Stimulated activated CD4-positive, alpha-beta T cell treated with anti-CD3 and anti-CD28 coated beads, TNF-alpha, amount 100 ng/mL, for 1 hour (primary cell): ENCODE data around the gene TMEM185A.
"Not testable (repeated sequence)": the region's sequence is repeated elsewhere in the genome, so short reads cannot be mapped to it uniquely, and the experiment has no call there.

ENCODE experiments used
- DNase-seq, 3 donors: peaks; one replicate each; pipeline ENCODE4 v3.0.0-alpha.2; 2020; ENCODE audit warnings: low read depth in 3 of 3, low spot score in 1 of 3

Gene TMEM185A

GRCh38 chrX:149628280-149628679, 3.3 kb downstream of the TMEM185A start:
- DNase-seq, result no peak

DNA sequence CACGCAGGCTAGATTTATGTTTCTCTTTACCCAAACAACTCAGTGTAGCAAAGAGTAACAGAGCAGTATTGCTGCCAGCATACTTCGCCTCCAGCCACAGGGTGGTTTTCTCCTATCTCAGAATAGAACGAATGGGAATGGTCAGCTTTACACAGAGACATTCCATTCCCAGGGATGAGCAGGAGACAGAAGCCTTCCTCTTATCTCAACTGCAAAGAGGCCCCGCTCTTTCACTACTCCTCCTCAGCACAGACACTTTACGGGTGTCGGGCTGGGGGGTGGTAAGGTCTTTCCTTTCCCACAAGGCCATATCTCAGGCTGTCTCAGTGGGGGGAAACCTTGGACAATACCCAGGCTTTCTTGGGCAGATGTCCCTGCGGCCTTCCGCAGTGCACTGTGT, 4.8 kb downstream of the TMEM185A start:
- not testable (repeated sequence) for DNase-seq

DNA sequence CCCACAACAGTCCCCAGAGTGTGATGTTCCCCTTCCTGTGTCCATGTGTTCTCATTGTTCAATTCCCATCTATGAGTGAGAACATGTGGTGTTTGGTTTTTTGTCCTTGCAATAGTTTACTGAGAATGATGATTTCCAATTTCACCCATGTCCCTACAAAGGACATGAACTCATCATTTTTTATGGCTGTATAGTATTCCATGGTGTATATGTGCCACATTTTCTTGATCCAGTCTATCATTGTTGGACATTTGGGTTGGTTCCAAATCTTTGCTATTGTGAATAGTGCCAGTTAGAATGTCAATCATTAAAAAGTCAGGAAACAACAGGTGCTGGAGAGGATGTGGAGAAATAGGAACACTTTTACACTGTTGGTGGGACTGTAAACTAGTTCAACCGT, 11.9 kb downstream of the TMEM185A start:
- DNase-seq, result not testable (repeated sequence)

GRCh38 chrX:149618871-149619270, 12.7 kb downstream of the TMEM185A start:
- DNase-seq, result no peak

DNA sequence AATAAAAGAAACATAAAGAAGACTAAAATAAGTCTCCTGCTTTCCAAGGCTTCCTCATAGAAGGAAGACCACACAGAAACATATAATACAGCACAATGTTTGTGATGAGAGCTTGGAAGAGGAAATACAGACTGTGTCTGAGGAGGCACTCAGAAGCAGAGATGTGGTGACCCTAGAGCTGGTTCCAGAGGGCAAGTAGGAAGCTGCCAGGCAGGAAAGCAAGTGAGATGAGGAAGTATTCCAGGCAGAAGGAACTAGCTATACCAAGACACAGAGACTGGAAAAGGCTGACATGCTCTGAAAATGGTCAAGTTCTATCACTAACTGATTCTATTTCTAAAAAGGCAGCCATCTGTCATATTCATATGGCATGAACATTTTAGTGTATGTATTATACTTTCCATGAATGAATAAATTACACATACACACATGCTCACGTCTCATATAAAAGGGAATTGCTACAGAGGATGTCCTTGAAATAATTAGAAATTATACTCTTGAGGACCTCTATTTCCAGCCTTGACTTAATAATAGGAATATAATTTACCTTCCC, 19.9 kb downstream of the TMEM185A start:
- DNase-seq, result no peak

- no peak for DNase-seq
Measured at GRCh38 chrX:149610511-149610910, 21.1 kb downstream of the TMEM185A start.

DNA sequence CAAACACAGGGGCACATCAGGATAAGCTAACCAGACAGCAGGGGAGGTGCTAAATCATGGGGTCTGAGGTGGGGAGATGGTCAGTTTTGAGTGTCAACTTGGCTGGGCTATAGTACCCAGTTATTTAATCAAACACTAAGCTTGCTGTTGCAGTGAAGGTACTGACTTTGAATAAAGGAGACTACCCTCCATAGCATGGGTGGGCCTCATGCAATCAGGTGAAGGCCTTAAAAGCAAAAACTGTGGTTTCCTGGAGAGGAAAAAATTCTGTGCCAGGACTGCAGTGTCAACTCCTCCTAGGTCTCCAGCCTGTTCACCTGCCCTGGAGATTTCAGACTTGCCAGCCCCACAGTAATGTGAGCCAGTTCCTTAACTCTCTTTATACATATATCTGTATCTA, 23.9 kb downstream of the TMEM185A start:
- DNase-seq, result no peak

DNA sequence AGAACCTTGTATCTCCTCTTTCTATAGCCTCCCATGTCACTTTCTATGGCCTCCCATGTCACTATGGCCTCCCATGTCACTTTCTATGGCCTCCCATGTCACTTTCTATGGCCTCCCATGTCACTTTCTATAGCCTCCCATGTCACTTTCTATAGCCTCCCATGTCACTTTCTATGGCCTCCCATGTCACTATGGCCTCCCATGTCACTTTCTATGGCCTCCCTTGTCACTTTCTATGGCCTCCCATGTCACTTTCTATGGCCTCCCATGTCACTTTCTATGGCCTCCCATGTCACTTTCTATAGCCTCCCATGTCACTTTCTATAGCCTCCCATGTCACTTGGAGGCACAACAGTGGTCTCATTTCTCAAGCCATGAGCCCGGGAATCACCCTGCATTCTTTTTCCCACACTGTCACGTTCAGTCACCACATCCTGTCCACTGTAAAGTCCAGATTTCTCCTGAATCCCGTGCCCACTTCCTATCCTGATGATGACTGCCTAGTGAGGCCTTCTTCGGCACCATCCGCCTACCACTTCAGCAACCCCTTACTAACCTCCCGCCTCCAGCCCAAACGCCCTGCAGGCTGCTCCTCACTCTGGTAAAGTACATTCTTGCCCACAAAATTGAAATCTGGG, 26.2 kb downstream of the TMEM185A start:
- DNase-seq, result not testable (repeated sequence)

DNA sequence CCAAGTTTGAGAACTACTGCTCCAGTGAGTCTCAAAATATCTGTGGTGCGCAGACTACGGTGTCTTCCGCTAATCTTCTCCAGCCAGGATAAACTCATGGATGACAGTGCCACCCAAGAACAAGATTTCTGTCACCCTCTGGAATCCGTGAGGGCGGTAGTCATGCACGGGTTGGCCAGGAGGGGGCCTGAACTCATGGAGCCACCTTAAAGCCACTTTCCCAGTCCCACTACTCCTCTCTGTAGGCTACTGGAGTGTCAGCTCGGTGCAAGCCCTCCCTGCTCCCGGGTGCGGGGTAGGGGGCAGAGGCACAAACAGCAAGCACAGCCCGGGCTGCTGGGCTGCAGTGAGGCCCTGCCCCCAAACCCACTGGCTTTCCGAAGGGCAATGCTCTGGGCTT, 33.0 kb downstream of the TMEM185A start:
- not testable (repeated sequence) for DNase-seq

DNA sequence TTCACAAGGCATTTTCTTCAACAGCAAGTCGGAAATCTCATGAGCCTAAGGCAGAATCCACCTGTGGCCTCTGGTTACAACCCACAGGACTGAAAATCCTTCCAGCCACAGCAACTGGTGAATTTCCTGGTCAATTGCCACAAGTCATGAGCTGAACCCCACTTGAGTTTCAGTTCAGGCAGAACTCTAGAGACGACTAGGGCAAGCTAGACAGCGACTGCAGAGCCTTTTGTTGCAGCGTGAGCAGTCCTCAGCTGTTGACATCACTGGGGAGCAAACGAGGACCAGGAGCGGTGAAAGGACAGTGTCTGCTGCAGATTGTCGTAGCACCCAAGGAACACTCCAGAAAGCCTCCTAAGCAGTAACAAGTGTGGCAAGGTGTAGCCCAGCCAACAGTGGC, 35.6 kb downstream of the TMEM185A start:
- not testable (repeated sequence) for DNase-seq

GRCh38 chrX:149595214-149595613, 36.4 kb downstream of the TMEM185A start, which contains the start of gene HSFX2:
Gene HSFX2, minus strand, starts transcription at chrX:149595314. Its CDS starts 614 bp downstream, at chrX:149594700.
- not testable (repeated sequence) for DNase-seq

- DNase-seq, result not testable (repeated sequence)
Measured at GRCh38 chrX:149590993-149591392, 40.6 kb downstream of the TMEM185A start.

DNA sequence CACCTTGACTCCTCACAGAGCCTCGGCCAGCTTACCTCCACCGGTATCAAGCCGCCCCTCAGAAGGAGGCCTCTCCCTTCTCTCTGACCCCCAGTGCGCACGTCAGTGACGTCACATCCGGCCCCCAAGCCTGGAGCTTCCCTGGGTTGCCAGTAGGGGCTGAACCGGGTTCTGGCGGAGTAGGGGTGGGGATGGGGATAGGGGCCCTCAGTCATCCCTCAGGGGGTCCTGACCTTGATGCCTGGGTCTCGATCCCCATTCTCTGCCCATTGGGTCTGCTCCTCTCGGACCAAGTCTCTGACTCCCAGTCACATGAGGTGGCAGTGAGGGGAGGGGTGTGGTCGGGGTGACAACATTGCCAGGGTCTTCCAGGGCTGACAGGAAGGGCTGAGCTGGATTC, 44.2 kb downstream of the TMEM185A start, which contains the start of gene MAGEA9B:
Gene MAGEA9B (minus strand): TSS at position 101 of the 400 bp plus-strand sequence. CDS start 4,280 bp downstream, outside the sequence.
- DNase-seq, result not testable (repeated sequence)

- DNase-seq, result not testable (repeated sequence)
Measured at GRCh38 chrX:149585631-149586030, 46.0 kb downstream of the TMEM185A start.

GRCh38 chrX:149573456-149573855, 58.1 kb downstream of the TMEM185A start:
- not testable (repeated sequence) for DNase-seq

GRCh38 chrX:149572743-149573142, 58.8 kb downstream of the TMEM185A start:
- no peak for DNase-seq

GRCh38 chrX:149571770-149572169, 59.8 kb downstream of the TMEM185A start:
- no peak for DNase-seq

- DNase-seq, result no peak
Measured at GRCh38 chrX:149570668-149571067, 60.9 kb downstream of the TMEM185A start.

- no peak for DNase-seq
Measured at GRCh38 chrX:149569770-149570169, 61.8 kb downstream of the TMEM185A start.

- no peak for DNase-seq
Measured at GRCh38 chrX:149568701-149569296, 62.8 kb downstream of the TMEM185A start.

GRCh38 chrX:149567621-149568417, 63.8 kb downstream of the TMEM185A start:
- no peak for DNase-seq

DNA sequence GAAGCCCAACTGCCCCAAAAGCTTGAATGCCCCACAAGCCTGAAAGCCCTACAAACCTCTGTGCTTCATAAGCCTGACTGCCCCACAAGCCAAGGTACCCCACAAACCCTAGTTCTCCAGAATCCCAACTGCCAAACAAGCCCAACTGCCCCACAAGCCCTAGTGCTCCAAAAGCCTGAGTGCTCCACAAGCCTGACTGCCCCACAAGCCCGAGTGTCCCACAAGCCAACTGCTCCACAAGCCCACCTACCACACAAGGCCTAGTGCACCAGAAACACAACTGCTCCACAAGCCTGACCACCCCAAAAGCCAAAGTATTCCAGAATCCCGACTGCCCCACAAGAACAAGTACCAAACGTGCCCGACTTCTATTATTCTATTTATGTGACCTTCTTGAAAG, 68.2 kb downstream of the TMEM185A start:
- no peak for DNase-seq
